HepG2 (cell line): ENCODE results near the gene TBX6. TPM values are rescaled to one million over a fixed set of nuclear protein-coding genes. Genes with fewer than 3 reads are reported as not detected.

ENCODE experiments used
- ASH2L ChIP-seq: fragments of 300-600, 200-600 bp; sonication (generic); IDR thresholded peaks from 2 replicates; pipeline ENCODE4 v1.7.0; 2017; ENCODE audit warnings: low read depth, mild to moderate bottlenecking, moderate library complexity, mixed read lengths, low read length; ENCODE audit not compliant: insufficient read length
- CCDC6 ChIP-seq: sonication (generic); formaldehyde crosslinking; IDR thresholded peaks from 2 replicates; pipeline ENCODE4 v1.8.1; 2022; ENCODE audit warnings: mild to moderate bottlenecking, missing genetic modification reagents, moderate library complexity
- HNF1A ChIP-seq, 2 experiments: sonication (generic) in 1 of 2; formaldehyde crosslinking in 1 of 2; IDR thresholded peaks; 2 replicates each; pipeline versions ENCODE4 v1.4.0 to v1.6.1; 2016 to 2020; ENCODE audit warnings: borderline replicate concordance in 1 of 2, low read depth in 1 of 2, mild to moderate bottlenecking in 1 of 2, missing genetic modification reagents in 1 of 2
- KDM3A ChIP-seq: IDR thresholded peaks from 2 replicates; pipeline ENCODE4 v1.6.1; 2018; ENCODE audit warnings: low read depth, missing compliant biosample characterization
- KLF9 ChIP-seq: IDR thresholded peaks from 2 replicates; pipeline ENCODE4 v1.6.1; 2016; ENCODE audit warnings: low read depth
- MAFF ChIP-seq: IDR thresholded peaks from 2 replicates; pipeline ENCODE4 v1.6.1; 2011; ENCODE audit warnings: low read depth, low read length, improper control_type of control experiment
- MIER2 ChIP-seq: IDR thresholded peaks from 2 replicates; pipeline ENCODE4 v1.6.1; 2016; ENCODE audit warnings: missing biosample characterization, missing genetic modification reagents
- MXD4 ChIP-seq: IDR thresholded peaks from 2 replicates; pipeline ENCODE4 v1.6.1; 2016; ENCODE audit warnings: mild to moderate bottlenecking, missing biosample characterization, missing genetic modification reagents
- NCOR1 ChIP-seq: fragments of 200-600 bp; sonication (generic); IDR thresholded peaks from 2 replicates; pipeline ENCODE4 v1.7.0; 2017; ENCODE audit warnings: antibody characterized with exemption, low read length, borderline replicate concordance
- POLR2AphosphoS2 ChIP-seq: IDR thresholded peaks from 2 replicates; pipeline ENCODE4 v1.6.1; 2011; ENCODE audit warnings: low read depth, low read length, improper control_type of control experiment
- SATB2 ChIP-seq: sonication (generic); formaldehyde crosslinking; IDR thresholded peaks from 2 replicates; pipeline ENCODE4 v1.5.0; 2020; ENCODE audit warnings: missing genetic modification reagents
- SETDB1 ChIP-seq: sonication (generic); formaldehyde crosslinking; IDR thresholded peaks from 2 replicates; pipeline ENCODE4 v1.5.1; 2020; ENCODE audit warnings: missing genetic modification reagents, mild to moderate bottlenecking, borderline replicate concordance
- SOX13 ChIP-seq, 3 experiments: fragments of 450-650 bp in 1 of 3; sonication (generic) in 1 of 3; formaldehyde crosslinking in 1 of 3; IDR thresholded peaks in 2 of 3; conservative IDR thresholded peaks in 1 of 3; 2 replicates each; pipeline versions ENCODE4 v1.5.0 to v1.6.1; 2016 to 2020; ENCODE audit warnings: antibody characterized with exemption in 1 of 3, mild to moderate bottlenecking in 1 of 3, missing compliant biosample characterization in 1 of 3, missing genetic modification reagents in 1 of 3, moderate library complexity in 1 of 3
- TIGD3 ChIP-seq: sonication (generic); formaldehyde crosslinking; IDR thresholded peaks from 2 replicates; pipeline ENCODE4 v1.5.1; 2020; ENCODE audit warnings: mild to moderate bottlenecking, missing genetic modification reagents, borderline replicate concordance
- TP53 ChIP-seq: sonication (generic); formaldehyde crosslinking; conservative IDR thresholded peaks from 2 replicates; pipeline ENCODE4 v1.4.0; 2020; ENCODE audit warnings: missing genetic modification reagents
- ZBTB44 ChIP-seq: sonication (generic); formaldehyde crosslinking; IDR thresholded peaks from 2 replicates; pipeline ENCODE4 v1.4.0; 2020; ENCODE audit warnings: missing genetic modification reagents
- ZNF256 ChIP-seq: sonication (generic); formaldehyde crosslinking; conservative IDR thresholded peaks from 2 replicates; pipeline ENCODE4 v1.4.0; 2020; ENCODE audit warnings: missing genetic modification reagents
- ZNF337 ChIP-seq: sonication (generic); formaldehyde crosslinking; IDR thresholded peaks from 2 replicates; pipeline ENCODE4 v1.5.1; 2020; ENCODE audit warnings: missing genetic modification reagents, low read depth, mild to moderate bottlenecking, borderline replicate concordance
- ZNF362 ChIP-seq: sonication (generic); formaldehyde crosslinking; IDR thresholded peaks from 2 replicates; pipeline ENCODE4 v1.4.0; 2020; ENCODE audit warnings: missing genetic modification reagents, mild to moderate bottlenecking, borderline replicate concordance
- ZNF850 ChIP-seq: sonication (generic); formaldehyde crosslinking; conservative IDR thresholded peaks from 2 replicates; pipeline ENCODE4 v1.9.0; 2021; ENCODE audit warnings: mild to moderate bottlenecking, missing genetic modification reagents
- polyA plus RNA-seq, 8 experiments: library from polyadenylated mRNA; depleted of rRNA in 3 of 8; stranded (reverse) in 7 of 8; unstranded in 1 of 8; fragments of >200 nt; fragmentation: Illumina TruSeq in 4 of 8; extraction: Trizol in 4 of 8; gene quantifications; 2 replicates each; pipeline versions ENCODE4 v1.2.1 to v1.2.3, GENCODE V29; 2011 to 2016; ENCODE audit warnings: low read depth in 4 of 8, missing spikeins in 1 of 8, mixed read lengths in 1 of 8; ENCODE audit not compliant: insufficient read depth in 1 of 8
- total RNA-seq, 5 experiments: library from RNA; depleted of rRNA; stranded (reverse); fragments of >200 nt; fragmentation: Illumina TruSeq; extraction: Trizol; gene quantifications; 2 replicates each; pipeline ENCODE4 v1.2.3, GENCODE V29; 2016; ENCODE audit warnings: low read depth in 1 of 5

TBX6 gene
- total and polyA plus RNA-seq, 2 of the 13 experiments (the other 11 are each of a cell fraction or from before 2014, with no cell fraction given), result 0.24 to 0.42 TPM

- TF ChIP-seq ASH2L (no peak), KLF9 (CRISPR knock-in tag) (0 out of 2 replicates have a peak, but pooled peaks have one; percentile 41), HNF1A (IDR thresholded peaks at IDR 0.05; ENCODE audit: low read depth) (no peak), HNF1A (CRISPR knock-in tag; IDR thresholded peaks at IDR 0.05; ENCODE audit: borderline replicate concordance) (peak; percentile 49; the same call in 1 of the 2 replicates), SOX13 (IDR thresholded peaks at IDR 0.05) (peak; percentile 70), SOX13 (CRISPR knock-in tag; conservative IDR thresholded peaks at IDR 0.05 in 1 of 2, IDR thresholded peaks at IDR 0.05 in 1 of 2) (peak in 1 of 2 experiments; percentile 85; a peak in 2 of 4 replicates), NCOR1 (peak; percentile 21; the same call in 1 of the 2 replicates), TP53 (CRISPR knock-in tag) (no peak), KDM3A (CRISPR knock-in tag) (peak; percentile 77; the same call in 1 of the 2 replicates), CCDC6 (CRISPR knock-in tag) (no peak), POLR2AphosphoS2 (no peak), SETDB1 (CRISPR knock-in tag) (no peak), MAFF (no peak), TIGD3 (CRISPR knock-in tag) (no peak), MXD4 (CRISPR knock-in tag) (peak; percentile 25; the same call in 1 of the 2 replicates), ZNF362 (CRISPR knock-in tag) (peak; percentile 36; the same call in 1 of the 2 replicates), MIER2 (CRISPR knock-in tag) (no peak), ZNF256 (CRISPR knock-in tag) (peak; percentile 81; the same call in 1 of the 2 replicates), ZNF337 (CRISPR knock-in tag) (no peak), ZNF850 (CRISPR knock-in tag) (no peak), ZBTB44 (CRISPR knock-in tag) (no peak; the same call in 1 of the 2 replicates), SATB2 (CRISPR knock-in tag) (peak; percentile 36)
These were observed 768 bp upstream of the TBX6 start (continued) for GRCh38 chr16:30092373-30093010.
